A549 (cell line): ENCODE data around the gene HOXA2. TPM values are rescaled to one million over a fixed set of nuclear protein-coding genes. Genes with fewer than 3 reads are reported as not detected.

Source experiments
- ATAC-seq, 2 experiments: fragments of 200-7000 bp in 1 of 2; fragments of >200 bp in 1 of 2; cut with Nextera tagmentation in 1 of 2; cut with Tn5 transposase in 1 of 2; 3 replicates each; pipeline versions ENCODE4 v1.8.0 to v1.9.1; 2018 to 2020; ENCODE audit warnings: mild to moderate bottlenecking in 1 of 2, moderate library complexity in 1 of 2
- CTCF ChIA-PET: fragments of 300-600 bp; sonication (Branson Sonifier 250); formaldehyde crosslinking; extraction: SDS; loops from one replicate; lab custom pipeline; 2021; ENCODE audit warnings: antibody characterized with exemption, inconsistent platforms; lab: Yijun Ruan, JAX
- POLR2A ChIA-PET: fragments of 350-600 bp; formaldehyde crosslinking; extraction: SDS; loops from one replicate; lab custom pipeline; 2021; ENCODE audit warnings: antibody characterized with exemption, inconsistent platforms; lab: Yijun Ruan, JAX
- DNase-seq, 2 experiments: peaks; one replicate each; pipeline versions ENCODE4 v3.0.0 to v3.0.0-alpha.2; 2011 to 2016; ENCODE audit warnings: low read depth in 1 of 2, low spot score in 1 of 2
- FAIRE-seq: peaks from 2 replicates; lab custom pipeline; 2011; peaks lifted over from hg19 to GRCh38; lab: Jason Lieb, UNC
- H3K27ac ChIP-seq, 2 experiments: fragments of >200 bp; sonication (Bioruptor Twin); formaldehyde crosslinking; 3 replicates each; pipeline ENCODE4 v1.5.1; 2016 to 2017
- H3K4me1 ChIP-seq: fragments of >200 bp; sonication (Bioruptor Twin); formaldehyde crosslinking; 3 replicates; pipeline ENCODE4 v1.6.1; 2016
- H3K4me2 ChIP-seq: fragments of >200 bp; sonication (Bioruptor Twin); formaldehyde crosslinking; 3 replicates; pipeline ENCODE4 v1.6.1; 2016
- H3K4me3 ChIP-seq: fragments of >200 bp; sonication (Bioruptor Twin); formaldehyde crosslinking; 3 replicates; pipeline ENCODE4 v1.5.1; 2016
- H3K9me3 ChIP-seq: fragments of >200 bp; sonication (Bioruptor Twin); formaldehyde crosslinking; 3 replicates; pipeline ENCODE4 v1.6.1; 2016
- CHD4 ChIP-seq: fragments of 200-600 bp; sonication (generic); IDR thresholded peaks from 2 replicates; pipeline ENCODE4 v1.6.1; 2016; ENCODE audit warnings: antibody characterized with exemption, mild to moderate bottlenecking, borderline replicate concordance
- ESRRA ChIP-seq: fragments of 150-350 bp; IDR thresholded peaks from 2 replicates; pipeline ENCODE4 v1.6.1; 2014; ENCODE audit warnings: mild to moderate bottlenecking, low read length, borderline replicate concordance
- FOSB ChIP-seq: fragments of 250-450 bp; sonication (Bioruptor Pico); IDR thresholded peaks from 2 replicates; pipeline ENCODE4 v1.5.0; 2020; ENCODE audit warnings: mild to moderate bottlenecking, moderate library complexity
- FOSL2 ChIP-seq, 2 experiments: fragments of 450-650 bp in 1 of 2; fragments of >200 bp in 1 of 2; sonication (Bioruptor Twin) in 1 of 2; formaldehyde crosslinking; IDR thresholded peaks; 2 replicates each; pipeline versions ENCODE4 v1.5.0 to v1.6.1; 2016 to 2020; ENCODE audit warnings: mild to moderate bottlenecking in 1 of 2, moderate library complexity in 1 of 2
- GATA3 ChIP-seq: IDR thresholded peaks from 2 replicates; pipeline ENCODE4 v1.6.1; 2012; ENCODE audit warnings: borderline replicate concordance
- KDM1A ChIP-seq: fragments of 200-600 bp; sonication (generic); IDR thresholded peaks from 2 replicates; pipeline ENCODE4 v1.6.1; 2016; ENCODE audit warnings: low read depth, mild to moderate bottlenecking
- MAFK ChIP-seq: fragments of 450-650 bp; IDR thresholded peaks from 2 replicates; pipeline ENCODE4 v1.6.1; 2014; ENCODE audit not compliant: partially characterized antibody
- MYC ChIP-seq: IDR thresholded peaks from 2 replicates; pipeline ENCODE4 v1.6.1; 2012; ENCODE audit warnings: mild to moderate bottlenecking, inconsistent platforms, low read length, improper control_type of control experiment, borderline replicate concordance
- PHF8 ChIP-seq: fragments of 200-600 bp; sonication (generic); IDR thresholded peaks from 2 replicates; pipeline ENCODE4 v1.6.1; 2016; ENCODE audit warnings: low read depth, mild to moderate bottlenecking, antibody characterized with exemption, moderate library complexity, borderline replicate concordance
- POLR2A ChIP-seq: IDR thresholded peaks from 2 replicates; pipeline ENCODE4 v1.6.1; 2012; ENCODE audit warnings: mild to moderate bottlenecking, low read length
- RAD21 ChIP-seq, 2 experiments: fragments of >200 bp in 1 of 2; sonication (Bioruptor Twin) in 1 of 2; formaldehyde crosslinking in 1 of 2; IDR thresholded peaks in 1 of 2; conservative IDR thresholded peaks in 1 of 2; 2 replicates in 1 of 2; 3 replicates in 1 of 2; pipeline ENCODE4 v1.6.1; 2012 to 2018; ENCODE audit warnings: inconsistent platforms in 1 of 2
- RCOR1 ChIP-seq: fragments of 150-350 bp; IDR thresholded peaks from 2 replicates; pipeline ENCODE4 v1.6.1; 2014; ENCODE audit warnings: antibody characterized with exemption, low read length, low read depth
- RFX5 ChIP-seq: fragments of 450-650 bp; IDR thresholded peaks from 2 replicates; pipeline ENCODE4 v1.7.1; 2014; ENCODE audit warnings: antibody characterized with exemption, mild to moderate bottlenecking, moderate library complexity
- RNF2 ChIP-seq: fragments of 200-600 bp; sonication (generic); IDR thresholded peaks from 2 replicates; pipeline ENCODE4 v1.6.1; 2016; ENCODE audit warnings: low read depth, mild to moderate bottlenecking, antibody characterized with exemption, moderate library complexity, borderline replicate concordance
- SMC3 ChIP-seq: fragments of >200 bp; sonication (Bioruptor Twin); formaldehyde crosslinking; IDR thresholded peaks from 3 replicates; pipeline ENCODE4 v1.6.1; 2018; ENCODE audit warnings: inconsistent platforms
- TP53 ChIP-seq: fragments of 250-450 bp; sonication (Bioruptor Pico); IDR thresholded peaks from 2 replicates; pipeline ENCODE4 v1.5.0; 2021; ENCODE audit warnings: mild to moderate bottlenecking, moderate library complexity
- ZC3H11A ChIP-seq: fragments of 450-650 bp; IDR thresholded peaks from 2 replicates; pipeline ENCODE4 v1.6.1; 2014; ENCODE audit warnings: antibody characterized with exemption, mild to moderate bottlenecking
- ZNF302 ChIP-seq: fragments of 250-450 bp; sonication (Bioruptor Pico); IDR thresholded peaks from 2 replicates; pipeline ENCODE4 v1.9.0; 2021; ENCODE audit warnings: inconsistent platforms, mild to moderate bottlenecking, moderate library complexity
- ZSCAN20 ChIP-seq: fragments of 250-450 bp; sonication (Bioruptor Pico); IDR thresholded peaks from 2 replicates; pipeline ENCODE4 v1.8.0; 2022; ENCODE audit warnings: mild to moderate bottlenecking, moderate library complexity
- WGBS: methylation state at CpG from one replicate; pipeline ENCODE4 v1.1.6; 2017; ENCODE audit errors: missing lambda C conversion rate; 5-methylcytosine and 5-hydroxymethylcytosine counted together
- polyA plus RNA-seq, 4 experiments: library from polyadenylated mRNA; depleted of rRNA in 3 of 4; stranded (reverse); fragments of >200 nt; fragmentation: RNase III in 1 of 4; extraction: RNeasy Plus Mini Kit Qiagen cat#74134 plus additional on column Dnase treatment in 1 of 4; gene quantifications; 2 replicates in 3 of 4; 3 replicates in 1 of 4; pipeline ENCODE4 v1.2.3, GENCODE V29; 2011 to 2017
- TF ChIP-seq, protein P1 (sequence below): fragments of 250-450 bp; sonication (Bioruptor Pico); IDR thresholded peaks from 2 replicates; pipeline ENCODE4 v1.5.0; 2020; ENCODE audit warnings: low read depth, mild to moderate bottlenecking, moderate library complexity
- TF ChIP-seq, protein P2 (sequence below): IDR thresholded peaks from 2 replicates; pipeline ENCODE4 v1.6.1; 2012
- TF ChIP-seq, protein P3 (sequence below): fragments of 200-600 bp; sonication (generic); IDR thresholded peaks from 2 replicates; pipeline ENCODE4 v1.6.1; 2016; ENCODE audit warnings: antibody characterized with exemption, mild to moderate bottlenecking, moderate library complexity
- TF ChIP-seq, protein P4 (sequence below): fragments of >200 bp; sonication (Bioruptor Twin); formaldehyde crosslinking; IDR thresholded peaks from 3 replicates; pipeline ENCODE4 v1.6.1; 2016
- TF ChIP-seq, protein P5 (sequence below): IDR thresholded peaks from 2 replicates; pipeline ENCODE4 v1.6.1; 2012
- TF ChIP-seq, protein P6 (sequence below): fragments of 450-650 bp; IDR thresholded peaks from 2 replicates; pipeline ENCODE4 v1.6.1; 2014; ENCODE audit warnings: antibody characterized with exemption
- TF ChIP-seq, protein P7 (sequence below): fragments of >200 bp; sonication (Bioruptor Twin); formaldehyde crosslinking; IDR thresholded peaks from 2 replicates; pipeline ENCODE4 v1.6.1; 2016

HOXA2 gene
- polyA plus RNA-seq, 2 of the 4 experiments (the other 2 are of a cell fraction) = 1.3 to 2.1 TPM

DNA sequence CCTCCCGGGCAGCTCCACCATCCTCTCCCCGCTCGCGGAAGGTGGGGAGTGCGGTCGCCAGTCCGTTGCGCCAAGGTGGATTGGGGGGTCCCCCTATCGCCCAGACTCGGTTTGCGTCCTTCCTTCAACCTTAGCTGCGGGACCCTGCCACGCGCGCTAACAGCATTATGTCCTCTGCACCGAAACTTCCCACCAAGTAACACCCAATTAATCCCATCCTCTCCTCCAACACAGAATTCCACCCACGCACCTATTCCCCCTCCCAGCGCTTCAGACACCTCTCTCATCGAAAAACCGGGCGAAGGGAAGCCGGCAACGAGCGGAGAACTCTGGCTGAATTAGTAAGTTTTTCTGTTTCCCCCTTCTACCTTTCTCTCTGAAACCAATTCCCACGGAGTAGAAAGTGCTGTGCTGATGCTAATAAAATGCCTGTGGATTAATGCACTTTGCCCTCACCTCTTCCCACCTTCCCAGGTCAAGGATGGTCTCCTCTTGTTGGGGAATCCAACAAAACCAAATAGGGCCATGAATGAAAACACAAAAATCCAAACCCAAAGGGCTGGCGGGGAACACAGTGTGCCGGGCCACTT is 49.0 kb upstream of the HOXA2 start:
- ChIA-PET CTCF (interaction anchor here (0.6 to 11.1 kb wide), 24 partner anchors 7 to 1060 kb away, joined by 3 to 160 read pairs (median 6); partner anchors contain the start of genes HIBADH, HOXA5 and HOXA9), POLR2A (interaction anchor here (0.9 to 2.1 kb wide), 5 partner anchors 9 to 951 kb away, joined by 3 to 14 read pairs (median 4); partner anchors contain the start of gene HNRNPA2B1)
- Histone ChIP-seq H3K9me3 (no peaks in the 10 kb centered on the region), H3K4me1 (peaks cover 16% of the 10 kb centered on the region), H3K4me3 (peak overlapping the region; percentile 49), H3K4me2 (peak overlapping the region; percentile 90), H3K27ac (peak overlapping the region; percentile 88 to 90)
- TF ChIP-seq MAFK (no peak), FOSL2 (IDR thresholded peaks at IDR 0.05) (no peak), FOSL2 (CRISPR knock-in tag; IDR thresholded peaks at IDR 0.05) (no peak), ZSCAN20 (CRISPR knock-in tag) (no peak), PHF8 (no peak), ESRRA (no peak), RAD21 (conservative IDR thresholded peaks at IDR 0.05 in 1 of 2, IDR thresholded peaks at IDR 0.05 in 1 of 2) (no peak)
- TF ChIP-seq, protein P1, sequence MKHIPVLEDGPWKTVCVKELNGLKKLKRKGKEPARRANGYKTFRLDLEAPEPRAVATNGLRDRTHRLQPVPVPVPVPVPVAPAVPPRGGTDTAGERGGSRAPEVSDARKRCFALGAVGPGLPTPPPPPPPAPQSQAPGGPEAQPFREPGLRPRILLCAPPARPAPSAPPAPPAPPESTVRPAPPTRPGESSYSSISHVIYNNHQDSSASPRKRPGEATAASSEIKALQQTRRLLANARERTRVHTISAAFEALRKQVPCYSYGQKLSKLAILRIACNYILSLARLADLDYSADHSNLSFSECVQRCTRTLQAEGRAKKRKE (CRISPR knock-in tag) = no peak
- WGBS = 75% methylated on average over 27 of the region's 27 CpGs
- ATAC-seq (no peak), FAIRE-seq (no peak), DNase-seq (no peak)

DNA sequence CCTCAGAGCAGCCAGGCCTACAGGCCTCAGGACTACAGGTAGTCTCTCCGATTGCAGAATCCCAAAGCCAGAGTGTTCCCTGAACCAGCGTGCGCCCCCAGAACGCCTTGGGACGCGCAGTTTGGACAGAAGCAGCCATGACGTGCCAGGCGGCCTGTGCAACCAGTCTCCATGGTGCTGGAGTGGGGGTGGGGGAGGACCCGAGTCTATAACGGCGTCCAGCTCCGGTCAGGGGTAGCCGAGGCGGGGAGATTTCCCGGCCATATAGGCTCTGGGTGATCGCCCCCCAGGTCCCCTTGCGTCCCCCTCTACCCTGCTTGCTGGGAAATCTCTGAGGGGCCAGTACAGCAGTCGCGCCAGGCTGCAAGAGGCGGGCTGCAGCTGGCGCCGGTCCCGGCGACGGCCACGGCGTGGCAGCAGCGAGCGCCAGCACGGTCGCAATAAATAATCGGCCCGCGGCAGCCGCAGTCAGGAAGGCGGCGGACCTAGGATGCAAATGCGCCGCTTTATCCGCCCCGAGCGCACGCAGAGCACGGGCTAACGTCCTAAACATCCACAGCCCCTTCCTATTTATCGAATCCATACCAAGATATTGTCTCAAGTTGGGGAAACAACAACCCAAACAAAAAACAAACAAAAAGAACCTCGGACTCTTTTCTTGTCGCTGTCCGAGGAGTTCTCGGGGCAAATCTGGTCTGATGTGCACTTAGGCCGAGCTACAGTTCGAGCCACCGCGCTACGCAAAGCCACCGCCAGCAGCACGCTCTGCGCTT is 48.3 kb upstream of the HOXA2 start:
- CTCF ChIA-PET = interaction anchor here (0.5 to 11.1 kb wide), 36 partner anchors 8 to 1258 kb away, joined by 3 to 160 read pairs (median 5); partner anchors contain the start of genes HIBADH, HOXA5 and HOXA9
- H3K9me3 ChIP-seq = no peaks in the 10 kb centered on the region
- DNase-seq = peak; percentile 81 to 91
- H3K4me3 ChIP-seq = peak overlapping the region; percentile 49
- H3K4me2 ChIP-seq = peak overlapping the region; percentile 90
- H3K27ac ChIP-seq = peak overlapping the region; percentile 88 to 90
- WGBS = 20% methylated on average over 21 of the region's 58 CpGs
- POLR2A ChIA-PET = interaction anchor here (0.5 to 2.1 kb wide), 9 partner anchors 10 to 950 kb away, joined by 3 to 14 read pairs (median 4); partner anchors contain the start of gene HNRNPA2B1
- no peak for FAIRE-seq
- ATAC-seq = peak; percentile 92 to 93
- H3K4me1 ChIP-seq = peaks cover 16% of the 10 kb centered on the region
- TF ChIP-seq CHD4 (no peak), GATA3 (no peak), PHF8 (peak; percentile 23; the same call in 1 of the 2 replicates), RCOR1 (no peak), KDM1A (no peak), ZNF302 (CRISPR knock-in tag) (no peak), ZC3H11A (no peak), MYC (no peak), RAD21 (conservative IDR thresholded peaks at IDR 0.05 in 1 of 2, IDR thresholded peaks at IDR 0.05 in 1 of 2) (peak; percentile 31 to 55; a peak in 4 of 5 replicates), SMC3 (peak; percentile 69), POLR2A (peak; percentile 56), RFX5 (peak; percentile 60; the same call in 1 of the 2 replicates), TP53 (CRISPR knock-in tag) (no peak), FOSB (CRISPR knock-in tag) (no peak), RNF2 (no peak)
- TF ChIP-seq, protein P2, sequence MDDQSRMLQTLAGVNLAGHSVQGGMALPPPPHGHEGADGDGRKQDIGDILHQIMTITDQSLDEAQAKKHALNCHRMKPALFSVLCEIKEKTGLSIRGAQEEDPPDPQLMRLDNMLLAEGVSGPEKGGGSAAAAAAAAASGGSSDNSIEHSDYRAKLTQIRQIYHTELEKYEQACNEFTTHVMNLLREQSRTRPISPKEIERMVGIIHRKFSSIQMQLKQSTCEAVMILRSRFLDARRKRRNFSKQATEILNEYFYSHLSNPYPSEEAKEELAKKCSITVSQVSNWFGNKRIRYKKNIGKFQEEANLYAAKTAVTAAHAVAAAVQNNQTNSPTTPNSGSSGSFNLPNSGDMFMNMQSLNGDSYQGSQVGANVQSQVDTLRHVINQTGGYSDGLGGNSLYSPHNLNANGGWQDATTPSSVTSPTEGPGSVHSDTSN = peak; percentile 79
- TF ChIP-seq, protein P3, sequence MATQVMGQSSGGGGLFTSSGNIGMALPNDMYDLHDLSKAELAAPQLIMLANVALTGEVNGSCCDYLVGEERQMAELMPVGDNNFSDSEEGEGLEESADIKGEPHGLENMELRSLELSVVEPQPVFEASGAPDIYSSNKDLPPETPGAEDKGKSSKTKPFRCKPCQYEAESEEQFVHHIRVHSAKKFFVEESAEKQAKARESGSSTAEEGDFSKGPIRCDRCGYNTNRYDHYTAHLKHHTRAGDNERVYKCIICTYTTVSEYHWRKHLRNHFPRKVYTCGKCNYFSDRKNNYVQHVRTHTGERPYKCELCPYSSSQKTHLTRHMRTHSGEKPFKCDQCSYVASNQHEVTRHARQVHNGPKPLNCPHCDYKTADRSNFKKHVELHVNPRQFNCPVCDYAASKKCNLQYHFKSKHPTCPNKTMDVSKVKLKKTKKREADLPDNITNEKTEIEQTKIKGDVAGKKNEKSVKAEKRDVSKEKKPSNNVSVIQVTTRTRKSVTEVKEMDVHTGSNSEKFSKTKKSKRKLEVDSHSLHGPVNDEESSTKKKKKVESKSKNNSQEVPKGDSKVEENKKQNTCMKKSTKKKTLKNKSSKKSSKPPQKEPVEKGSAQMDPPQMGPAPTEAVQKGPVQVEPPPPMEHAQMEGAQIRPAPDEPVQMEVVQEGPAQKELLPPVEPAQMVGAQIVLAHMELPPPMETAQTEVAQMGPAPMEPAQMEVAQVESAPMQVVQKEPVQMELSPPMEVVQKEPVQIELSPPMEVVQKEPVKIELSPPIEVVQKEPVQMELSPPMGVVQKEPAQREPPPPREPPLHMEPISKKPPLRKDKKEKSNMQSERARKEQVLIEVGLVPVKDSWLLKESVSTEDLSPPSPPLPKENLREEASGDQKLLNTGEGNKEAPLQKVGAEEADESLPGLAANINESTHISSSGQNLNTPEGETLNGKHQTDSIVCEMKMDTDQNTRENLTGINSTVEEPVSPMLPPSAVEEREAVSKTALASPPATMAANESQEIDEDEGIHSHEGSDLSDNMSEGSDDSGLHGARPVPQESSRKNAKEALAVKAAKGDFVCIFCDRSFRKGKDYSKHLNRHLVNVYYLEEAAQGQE = peak; percentile 83
- TF ChIP-seq, protein P4, sequence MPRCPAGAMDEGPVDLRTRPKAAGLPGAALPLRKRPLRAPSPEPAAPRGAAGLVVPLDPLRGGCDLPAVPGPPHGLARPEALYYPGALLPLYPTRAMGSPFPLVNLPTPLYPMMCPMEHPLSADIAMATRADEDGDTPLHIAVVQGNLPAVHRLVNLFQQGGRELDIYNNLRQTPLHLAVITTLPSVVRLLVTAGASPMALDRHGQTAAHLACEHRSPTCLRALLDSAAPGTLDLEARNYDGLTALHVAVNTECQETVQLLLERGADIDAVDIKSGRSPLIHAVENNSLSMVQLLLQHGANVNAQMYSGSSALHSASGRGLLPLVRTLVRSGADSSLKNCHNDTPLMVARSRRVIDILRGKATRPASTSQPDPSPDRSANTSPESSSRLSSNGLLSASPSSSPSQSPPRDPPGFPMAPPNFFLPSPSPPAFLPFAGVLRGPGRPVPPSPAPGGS = no peak
- TF ChIP-seq, protein P5, sequence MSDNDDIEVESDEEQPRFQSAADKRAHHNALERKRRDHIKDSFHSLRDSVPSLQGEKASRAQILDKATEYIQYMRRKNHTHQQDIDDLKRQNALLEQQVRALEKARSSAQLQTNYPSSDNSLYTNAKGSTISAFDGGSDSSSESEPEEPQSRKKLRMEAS = peak; percentile 83; the same call in 1 of the 2 replicates
- TF ChIP-seq, protein P6, sequence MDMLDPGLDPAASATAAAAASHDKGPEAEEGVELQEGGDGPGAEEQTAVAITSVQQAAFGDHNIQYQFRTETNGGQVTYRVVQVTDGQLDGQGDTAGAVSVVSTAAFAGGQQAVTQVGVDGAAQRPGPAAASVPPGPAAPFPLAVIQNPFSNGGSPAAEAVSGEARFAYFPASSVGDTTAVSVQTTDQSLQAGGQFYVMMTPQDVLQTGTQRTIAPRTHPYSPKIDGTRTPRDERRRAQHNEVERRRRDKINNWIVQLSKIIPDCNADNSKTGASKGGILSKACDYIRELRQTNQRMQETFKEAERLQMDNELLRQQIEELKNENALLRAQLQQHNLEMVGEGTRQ = no peak
- TF ChIP-seq, protein P7, sequence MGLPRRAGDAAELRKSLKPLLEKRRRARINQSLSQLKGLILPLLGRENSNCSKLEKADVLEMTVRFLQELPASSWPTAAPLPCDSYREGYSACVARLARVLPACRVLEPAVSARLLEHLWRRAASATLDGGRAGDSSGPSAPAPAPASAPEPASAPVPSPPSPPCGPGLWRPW = no peak
